Effector memory CD8-positive, alpha-beta T cell (primary cell): Measurements from ENCODE around the gene VKORC1.
A peak's percentile ranks its signal among the peaks of the same experiment; 100 is the strongest.
"Not testable (repeated sequence)": the region's sequence is repeated elsewhere in the genome, so short reads cannot be mapped to it uniquely, and the experiment has no call there.

ENCODE experiments used
- ATAC-seq: fragments of 150-1000 bp; cut with Tn5 transposase; replicated peaks from 2 replicates; pipeline ENCODE4 v1.10.0; 2021; ENCODE audit warnings: mild to moderate bottlenecking, moderate library complexity
- DNase-seq, 3 experiments: peaks; one replicate each; pipeline ENCODE4 v3.0.0; 2021
- H3K27ac Mint-ChIP-seq, 2 donors: one replicate each; pipeline ENCODE4 v1.8.0; 2022; ENCODE audit warnings: mild to moderate bottlenecking in 2 of 2, mixed read lengths in 2 of 2, moderate library complexity in 2 of 2
- H3K27me3 Mint-ChIP-seq, 2 donors: one replicate each; pipeline ENCODE4 v1.8.0; 2022; ENCODE audit warnings: mixed read lengths in 2 of 2
- H3K36me3 Mint-ChIP-seq: one replicate; pipeline ENCODE4 v1.8.0; 2022; ENCODE audit warnings: mild to moderate bottlenecking, moderate library complexity, mixed read lengths; ENCODE audit not compliant: insufficient read depth
- H3K4me1 Mint-ChIP-seq, 2 donors: one replicate each; pipeline ENCODE4 v1.8.0; 2022; ENCODE audit warnings: low read depth in 2 of 2, mixed read lengths in 2 of 2
- H3K4me3 Mint-ChIP-seq, 2 donors: one replicate each; pipeline ENCODE4 v1.8.0; 2022; ENCODE audit warnings: mild to moderate bottlenecking in 2 of 2, mixed read lengths in 2 of 2, moderate library complexity in 2 of 2
- H3K9me3 Mint-ChIP-seq, 2 donors: one replicate each; pipeline ENCODE4 v1.8.0; 2022; ENCODE audit warnings: mixed read lengths in 2 of 2
- total RNA-seq, 9 experiments: gene quantifications; one replicate each; lab custom pipeline; 2026; lab: John Stamatoyannopoulos, UW

The VKORC1 gene
- 5.2 to 8.4 (median 6.9) reads per million in 9 experiments for total RNA-seq

- H3K27ac Mint-ChIP-seq, result peak within 1 kb of the TSS; percentile 39 to 87
- no peaks in the 10 kb centered on the region for H3K27me3 Mint-ChIP-seq
- peaks cover 18 to 23% of the 10 kb centered on the region in 2 donors for H3K4me1 Mint-ChIP-seq
- H3K4me3 Mint-ChIP-seq, result peak within 1 kb of the TSS; percentile 86 to 98
- ATAC-seq, result peak; percentile 88
- H3K9me3 Mint-ChIP-seq, result no peaks in the 10 kb centered on the region
- DNase-seq, result peak; percentile 71 to 82 (median 76)
- peaks cover 37% of the 10 kb centered on the region for H3K36me3 Mint-ChIP-seq
These were observed at the start of gene VKORC1 for GRCh38 chr16:31094424-31095120. Gene VKORC1, minus strand, starts transcription at chr16:31094797. Its CDS starts 68 bp downstream, at chr16:31094729.

GRCh38 chr16:31143694-31144148 is 49.1 kb upstream of the VKORC1 start:
- peak overlapping the region; percentile 36 to 62 for H3K27ac Mint-ChIP-seq
- peak overlapping the region; percentile 68 to 74 for H3K4me3 Mint-ChIP-seq
- H3K27me3 Mint-ChIP-seq, result peaks cover 0 to 13% of the 10 kb centered on the region in 2 donors
- no peak for ATAC-seq
- peaks cover 6% of the 10 kb centered on the region for H3K36me3 Mint-ChIP-seq
- no peak for DNase-seq
- peaks cover 4 to 6% of the 10 kb centered on the region in 2 donors for H3K4me1 Mint-ChIP-seq
- no peaks in the 10 kb centered on the region for H3K9me3 Mint-ChIP-seq

- peaks cover 0 to 12% of the 10 kb centered on the region in 2 donors for H3K27me3 Mint-ChIP-seq
- no peaks in the 10 kb centered on the region for H3K9me3 Mint-ChIP-seq
- H3K27ac Mint-ChIP-seq, result peak overlapping the region in 1 of 2 donors; percentile 62
- peaks cover 6% of the 10 kb centered on the region for H3K36me3 Mint-ChIP-seq
- H3K4me3 Mint-ChIP-seq, result peak overlapping the region; percentile 68 to 74
- ATAC-seq (no peak), DNase-seq (no peak)
- H3K4me1 Mint-ChIP-seq, result peaks cover 4 to 6% of the 10 kb centered on the region in 2 donors
These were observed 48.6 kb upstream of the VKORC1 start for GRCh38 chr16:31143011-31143693.

- peaks cover 0 to 4% of the 10 kb centered on the region in 2 donors for H3K27me3 Mint-ChIP-seq
- H3K9me3 Mint-ChIP-seq, result no peaks in the 10 kb centered on the region
- DNase-seq, result peak; percentile 89 to 92 (median 92)
- ATAC-seq, result peak; percentile 84
- H3K4me3 Mint-ChIP-seq, result peak overlapping the region; percentile 68 to 74
- peak overlapping the region; percentile 14 to 51 for H3K27ac Mint-ChIP-seq
- H3K4me1 Mint-ChIP-seq, result peaks cover 4 to 6% of the 10 kb centered on the region in 2 donors
- peaks cover 6% of the 10 kb centered on the region for H3K36me3 Mint-ChIP-seq
These were observed 47.8 kb upstream of the VKORC1 start for GRCh38 chr16:31142109-31143010.

- Mint-ChIP-seq H3K36me3 (peaks cover 6% of the 10 kb centered on the region), H3K27me3 (no peaks in the 10 kb centered on the region), H3K9me3 (no peaks in the 10 kb centered on the region), H3K4me1 (peaks cover 4 to 6% of the 10 kb centered on the region in 2 donors), H3K27ac (peak overlapping the region; percentile 14 to 51), H3K4me3 (peak overlapping the region; percentile 68 to 74)
- DNase-seq (no peak), ATAC-seq (no peak)
These were observed 47.0 kb upstream of the VKORC1 start for GRCh38 chr16:31141489-31142108.

GRCh38 chr16:31141071-31141469 is 46.5 kb upstream of the VKORC1 start:
- not testable (repeated sequence) for H3K27ac Mint-ChIP-seq

GRCh38 chr16:31138621-31139578 is 44.3 kb upstream of the VKORC1 start:
- H3K27ac Mint-ChIP-seq, result peak overlapping the region in 1 of 2 donors; percentile 7
- no peak overlapping the region for H3K4me3 Mint-ChIP-seq
- no peaks in the 10 kb centered on the region for H3K27me3 Mint-ChIP-seq
- peaks cover 10% of the 10 kb centered on the region for H3K36me3 Mint-ChIP-seq
- DNase-seq (no peak), ATAC-seq (no peak)
- peaks cover 4 to 6% of the 10 kb centered on the region in 2 donors for H3K4me1 Mint-ChIP-seq
- no peaks in the 10 kb centered on the region for H3K9me3 Mint-ChIP-seq

More at GRCh38 chr16:31141071-31141469, 46.5 kb upstream of the VKORC1 start:
- H3K27me3 Mint-ChIP-seq, H3K4me1 Mint-ChIP-seq, H3K9me3 Mint-ChIP-seq, ATAC-seq, H3K36me3 Mint-ChIP-seq, DNase-seq: not testable (repeated sequence)
- peak overlapping the region in 1 of 2 donors; percentile 68 for H3K4me3 Mint-ChIP-seq

- not testable (repeated sequence) for H3K9me3 Mint-ChIP-seq, DNase-seq, H3K27me3 Mint-ChIP-seq, ATAC-seq, H3K4me1 Mint-ChIP-seq, H3K4me3 Mint-ChIP-seq, H3K27ac Mint-ChIP-seq
- H3K36me3 Mint-ChIP-seq, result peaks cover 10% of the 10 kb centered on the region
These were observed 42.4 kb upstream of the VKORC1 start for GRCh38 chr16:31136822-31137499.

GRCh38 chr16:31136287-31136662 is 41.7 kb upstream of the VKORC1 start:
- Mint-ChIP-seq H3K36me3 (peaks cover 13% of the 10 kb centered on the region), H3K27ac (no peak overlapping the region)

GRCh38 chr16:31135535-31136286 is 41.1 kb upstream of the VKORC1 start, which contains the start of gene PRSS8:
Gene PRSS8, minus strand, starts transcription at chr16:31135727. Its CDS starts 229 bp downstream, at chr16:31135498.
- Mint-ChIP-seq H3K27ac (no peak within 1 kb of the TSS), H3K27me3 (no peaks in the 10 kb centered on the region), H3K36me3 (peaks cover 17% of the 10 kb centered on the region), H3K9me3 (no peaks in the 10 kb centered on the region), H3K4me1 (no peaks in the 10 kb centered on the region), H3K4me3 (no peak within 1 kb of the TSS)
- DNase-seq (no peak), ATAC-seq (no peak)

More at GRCh38 chr16:31136287-31136662, 41.7 kb upstream of the VKORC1 start:
- Mint-ChIP-seq H3K4me3 (no peak overlapping the region), H3K27me3 (no peaks in the 10 kb centered on the region), H3K4me1 (no peaks in the 10 kb centered on the region), H3K9me3 (no peaks in the 10 kb centered on the region)
- ATAC-seq (no peak), DNase-seq (no peak)
